Testis (tissue), 2 donors: Measurements from ENCODE around the gene GPX7.

Experiments
- POLR2A ChIP-seq: fragments of 450-650 bp; IDR thresholded peaks from one replicate; pipeline ENCODE4 v1.6.1; 2017; ENCODE audit warnings: antibody characterized with exemption, mild to moderate bottlenecking, moderate library complexity
- TF ChIP-seq, protein P1 (sequence below), 3 experiments: fragments of 450-650 bp in 2 of 3; fragments of 200-600 bp in 1 of 3; sonication (generic) in 1 of 3; IDR thresholded peaks; one replicate each; pipeline ENCODE4 v1.5.1; 2016 to 2019; ENCODE audit warnings: antibody characterized with exemption in 3 of 3, mild to moderate bottlenecking in 2 of 3, moderate library complexity in 1 of 3

DNA sequence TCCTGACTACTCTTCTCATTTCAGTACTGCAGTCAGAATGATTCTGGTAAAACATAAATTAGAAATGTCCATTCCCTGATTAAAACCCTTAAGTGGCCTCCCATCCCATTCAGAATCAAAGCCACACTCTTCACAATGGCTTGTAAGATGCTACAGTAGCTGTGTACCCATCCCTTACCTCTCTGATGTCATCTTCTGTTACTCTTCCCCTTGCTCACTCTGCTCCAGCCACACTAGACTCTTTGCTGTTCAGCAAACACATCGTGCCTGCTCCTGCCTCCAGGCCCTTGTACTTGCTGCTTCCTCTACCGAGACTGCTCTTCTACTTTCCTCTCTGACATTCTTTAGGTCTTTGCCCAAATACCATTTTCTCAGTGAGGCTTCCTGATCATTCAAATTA is 4.3 kb upstream of the GPX7 start:
- TF ChIP-seq POLR2A: no peak
- TF ChIP-seq, protein P1, sequence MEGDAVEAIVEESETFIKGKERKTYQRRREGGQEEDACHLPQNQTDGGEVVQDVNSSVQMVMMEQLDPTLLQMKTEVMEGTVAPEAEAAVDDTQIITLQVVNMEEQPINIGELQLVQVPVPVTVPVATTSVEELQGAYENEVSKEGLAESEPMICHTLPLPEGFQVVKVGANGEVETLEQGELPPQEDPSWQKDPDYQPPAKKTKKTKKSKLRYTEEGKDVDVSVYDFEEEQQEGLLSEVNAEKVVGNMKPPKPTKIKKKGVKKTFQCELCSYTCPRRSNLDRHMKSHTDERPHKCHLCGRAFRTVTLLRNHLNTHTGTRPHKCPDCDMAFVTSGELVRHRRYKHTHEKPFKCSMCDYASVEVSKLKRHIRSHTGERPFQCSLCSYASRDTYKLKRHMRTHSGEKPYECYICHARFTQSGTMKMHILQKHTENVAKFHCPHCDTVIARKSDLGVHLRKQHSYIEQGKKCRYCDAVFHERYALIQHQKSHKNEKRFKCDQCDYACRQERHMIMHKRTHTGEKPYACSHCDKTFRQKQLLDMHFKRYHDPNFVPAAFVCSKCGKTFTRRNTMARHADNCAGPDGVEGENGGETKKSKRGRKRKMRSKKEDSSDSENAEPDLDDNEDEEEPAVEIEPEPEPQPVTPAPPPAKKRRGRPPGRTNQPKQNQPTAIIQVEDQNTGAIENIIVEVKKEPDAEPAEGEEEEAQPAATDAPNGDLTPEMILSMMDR (IDR thresholded peaks at IDR 0.05): no peak
